Fibroblast of pulmonary artery (primary cell): ENCODE measurements around the gene MUS81.

ENCODE experiments used
- DNase-seq: peaks from one replicate; pipeline ENCODE4 v3.0.0-alpha.2; 2010; ENCODE audit warnings: low read depth
- H3K4me3 ChIP-seq: replicated peaks from 2 replicates; pipeline ENCODE4 v1.5.1; 2011; ENCODE audit warnings: low read depth, mild to moderate bottlenecking, control low read depth, low read length, moderate library complexity
- CTCF ChIP-seq: IDR thresholded peaks from 2 replicates; pipeline ENCODE4 v1.5.1; 2011; ENCODE audit warnings: mild to moderate bottlenecking, control low read depth, low read length, inconsistent platforms; ENCODE audit errors: missing control alignments

The MUS81 gene

DNA sequence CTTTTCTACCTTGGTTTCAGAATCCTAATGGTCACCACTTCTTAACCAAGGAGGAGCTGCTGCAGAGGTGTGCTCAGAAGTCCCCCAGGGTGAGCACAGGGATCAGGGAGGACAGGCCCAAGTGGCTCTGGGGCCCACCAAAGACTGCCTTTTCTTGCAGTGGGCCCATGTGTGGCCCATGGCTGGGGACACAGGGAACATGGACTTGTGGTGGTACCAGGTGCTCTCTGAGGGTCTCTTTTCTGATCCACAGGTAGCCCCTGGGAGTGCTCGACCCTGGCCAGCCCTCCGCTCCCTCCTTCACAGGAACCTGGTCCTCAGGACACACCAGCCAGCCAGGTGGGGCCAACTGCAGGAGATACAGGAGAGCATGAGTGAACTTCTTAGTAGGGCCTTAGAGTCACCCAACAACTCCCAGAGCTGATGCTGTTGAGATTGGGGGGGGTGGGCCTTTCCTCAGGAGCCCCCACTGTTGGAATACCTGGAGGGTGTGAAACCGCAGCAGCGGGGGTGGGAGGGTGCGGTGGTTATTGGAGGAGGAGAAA lies 2.0 kb downstream of the MUS81 start:
- DNase-seq: no peak
- no peak for TF ChIP-seq CTCF
- peak overlapping the region; percentile 96 for H3K4me3 ChIP-seq

DNA sequence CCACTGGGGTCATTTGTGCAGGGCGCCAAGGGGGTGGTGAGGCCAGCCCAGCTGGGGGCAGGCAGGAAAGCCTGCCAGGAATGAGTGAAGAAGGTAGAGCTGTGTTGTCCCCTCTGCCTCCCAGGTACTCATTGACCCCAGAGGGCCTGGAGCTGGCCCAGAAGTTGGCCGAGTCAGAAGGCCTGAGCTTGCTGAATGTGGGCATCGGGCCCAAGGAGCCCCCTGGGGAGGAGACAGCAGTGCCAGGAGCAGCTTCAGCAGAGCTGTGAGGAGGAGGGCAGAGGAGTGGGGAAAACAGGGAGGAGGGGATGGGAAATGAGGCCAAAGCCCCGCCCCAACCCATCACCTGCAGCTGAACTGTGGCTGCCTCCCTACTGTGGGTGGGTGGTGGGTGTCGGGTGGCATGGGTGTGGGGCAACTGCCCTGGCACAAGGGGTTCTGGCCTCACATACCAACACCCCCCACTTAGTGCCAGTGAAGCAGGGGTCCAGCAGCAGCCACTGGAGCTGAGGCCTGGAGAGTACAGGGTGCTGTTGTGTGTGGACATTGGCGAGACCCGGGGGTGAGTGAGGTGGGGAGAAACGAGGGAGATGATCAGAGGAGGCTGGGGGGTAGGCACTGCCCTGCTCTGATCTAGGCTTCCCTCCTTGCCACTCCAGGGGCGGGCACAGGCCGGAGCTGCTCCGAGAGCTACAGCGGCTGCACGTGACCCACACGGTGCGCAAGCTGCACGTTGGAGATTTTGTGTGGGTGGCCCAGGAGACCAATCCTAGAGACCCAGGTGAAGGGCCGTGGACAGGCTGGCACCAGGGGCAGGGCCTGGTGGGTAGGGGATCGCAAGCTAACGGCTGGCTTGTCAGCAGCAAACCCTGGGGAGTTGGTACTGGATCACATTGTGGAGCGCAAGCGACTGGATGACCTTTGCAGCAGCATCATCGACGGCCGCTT lies 3.0 kb downstream of the MUS81 start:
- no peak for TF ChIP-seq CTCF
- no peak overlapping the region for H3K4me3 ChIP-seq
- no peak for DNase-seq

- no peak for TF ChIP-seq CTCF
- H3K4me3 ChIP-seq: no peak overlapping the region
- DNase-seq: no peak
Observed at GRCh38 chr11:65863889-65864705, 3.9 kb downstream of the MUS81 start.

DNA sequence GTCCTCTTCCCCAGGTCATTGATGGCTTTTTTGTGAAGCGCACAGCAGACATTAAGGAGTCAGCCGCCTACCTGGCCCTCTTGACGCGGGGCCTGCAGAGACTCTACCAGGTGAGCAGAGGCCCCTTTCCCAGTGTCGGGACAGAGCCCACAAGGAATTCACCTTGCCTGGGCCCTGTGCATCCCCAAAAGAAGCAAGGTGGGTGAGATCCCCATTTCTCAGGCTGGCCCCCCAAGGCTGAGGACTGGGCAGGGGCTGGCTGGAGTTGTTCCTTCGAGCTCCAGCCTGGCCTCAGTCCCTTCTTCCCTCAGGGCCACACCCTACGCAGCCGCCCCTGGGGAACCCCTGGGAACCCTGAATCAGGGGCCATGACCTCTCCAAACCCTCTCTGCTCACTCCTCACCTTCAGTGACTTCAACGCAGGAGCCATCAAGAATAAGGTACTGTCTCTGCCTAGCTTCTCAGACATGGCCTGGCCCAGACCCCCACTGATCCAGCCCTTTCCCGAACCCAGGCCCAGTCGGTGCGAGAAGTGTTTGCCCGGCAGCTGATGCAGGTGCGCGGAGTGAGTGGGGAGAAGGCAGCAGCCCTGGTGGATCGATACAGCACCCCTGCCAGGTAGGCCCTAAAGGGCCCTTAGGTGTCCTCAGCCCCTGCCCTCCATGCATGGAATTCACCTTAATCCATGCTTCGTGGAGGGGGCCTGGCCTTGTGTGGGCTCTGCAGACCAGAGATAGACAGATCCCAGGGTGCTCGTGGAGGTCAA lies 4.7 kb downstream of the MUS81 start:
- H3K4me3 ChIP-seq: no peak overlapping the region
- no peak for TF ChIP-seq CTCF
- DNase-seq: no peak

DNA sequence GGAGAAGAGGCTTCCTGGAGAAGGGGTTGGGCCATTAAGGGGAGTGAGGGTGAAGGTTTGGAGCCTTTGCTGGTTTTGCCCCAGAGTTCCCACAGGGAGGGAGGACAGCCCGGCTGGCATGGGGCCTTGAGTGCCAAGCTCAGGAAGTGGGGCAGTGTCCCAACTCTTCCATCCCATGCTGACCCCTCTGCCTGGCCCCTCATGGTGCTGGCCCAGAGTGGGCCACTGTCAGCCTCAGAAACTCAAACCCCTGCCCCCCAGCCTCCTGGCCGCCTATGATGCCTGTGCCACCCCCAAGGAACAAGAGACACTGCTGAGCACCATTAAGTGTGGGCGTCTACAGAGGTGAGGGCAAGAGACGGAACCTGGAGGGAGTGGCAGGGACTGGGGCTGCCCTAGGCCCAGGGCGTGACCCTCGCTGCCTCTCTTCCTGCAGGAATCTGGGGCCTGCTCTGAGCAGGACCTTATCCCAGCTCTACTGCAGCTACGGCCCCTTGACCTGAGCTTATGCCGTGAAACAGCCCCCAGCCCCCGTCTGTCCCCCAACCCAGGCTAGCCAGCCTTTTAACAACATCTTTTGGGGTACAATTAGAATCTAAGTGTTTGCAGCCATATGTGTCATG lies 5.4 kb downstream of the MUS81 start:
- no peak overlapping the region for H3K4me3 ChIP-seq
- no peak for TF ChIP-seq CTCF

More for the DNA sequence above, 5.4 kb downstream of the MUS81 start:
- DNase-seq: no peak
